Stimulated activated effector memory CD8-positive, alpha-beta T cell treated with anti-CD3 and anti-CD28 coated beads, Interleukin-12 subunit alpha, Interleukin-12 subunit beta, amount 100 ng/mL, for 72 hours (primary cell): ENCODE results near the gene NEMF.
"Not testable (repeated sequence)": the region's sequence is repeated elsewhere in the genome, so short reads cannot be mapped to it uniquely, and the experiment has no call there.

Experiments used
- ATAC-seq: fragments of 150-1000 bp; cut with Tn5 transposase; 2 replicates; pipeline ENCODE4 v1.10.0; 2021
- DNase-seq, 2 donors: peaks; one replicate each; pipeline ENCODE4 v3.0.0; 2021 to 2022; ENCODE audit warnings: low spot score in 2 of 2
- H3K27ac Mint-ChIP-seq: one replicate; pipeline ENCODE4 v1.8.0; 2022; ENCODE audit warnings: mild to moderate bottlenecking, mixed read lengths
- H3K36me3 Mint-ChIP-seq: one replicate; pipeline ENCODE4 v1.8.0; 2022; ENCODE audit warnings: mild to moderate bottlenecking, mixed read lengths
- H3K4me1 Mint-ChIP-seq: one replicate; pipeline ENCODE4 v1.8.0; 2022; ENCODE audit warnings: mixed read lengths
- H3K4me3 Mint-ChIP-seq: one replicate; pipeline ENCODE4 v1.8.0; 2022; ENCODE audit warnings: mild to moderate bottlenecking, mixed read lengths
- H3K9me3 Mint-ChIP-seq: one replicate; pipeline ENCODE4 v1.8.0; 2022; ENCODE audit warnings: mixed read lengths

Gene NEMF

DNA sequence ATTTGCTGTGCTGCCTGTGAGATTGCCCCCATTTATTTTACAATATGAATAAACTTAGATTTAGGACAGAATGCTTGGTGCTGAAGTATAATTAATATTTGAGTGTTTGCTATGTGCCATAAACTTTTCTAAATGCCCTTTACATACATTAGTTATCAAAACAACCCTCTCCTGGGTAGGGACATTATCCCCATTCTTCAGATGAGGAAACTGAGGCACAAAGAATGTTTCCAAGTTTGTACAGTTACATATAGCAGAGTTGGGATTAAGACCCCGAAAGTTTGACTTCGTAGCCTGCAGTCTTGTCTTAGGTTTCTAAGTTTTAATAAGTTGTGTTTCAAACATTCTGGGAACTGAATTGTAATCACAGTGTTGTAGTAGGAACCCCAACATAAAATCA is 66.3 kb downstream of the NEMF start:
- Mint-ChIP-seq H3K27ac (no peak overlapping the region), H3K4me3 (no peak overlapping the region), H3K9me3 (no peaks in the 10 kb centered on the region), H3K36me3 (peaks cover 100% of the 10 kb centered on the region), H3K4me1 (no peaks in the 10 kb centered on the region)
- no peak for DNase-seq
- no peak for ATAC-seq

GRCh38 chr14:49783394-49784014 is 69.1 kb downstream of the NEMF start:
- Mint-ChIP-seq H3K27ac (no peak overlapping the region), H3K36me3 (peaks cover 100% of the 10 kb centered on the region), H3K9me3 (no peaks in the 10 kb centered on the region), H3K4me3 (no peak overlapping the region), H3K4me1 (no peaks in the 10 kb centered on the region)
- DNase-seq: no peak
- ATAC-seq: no peak

DNA sequence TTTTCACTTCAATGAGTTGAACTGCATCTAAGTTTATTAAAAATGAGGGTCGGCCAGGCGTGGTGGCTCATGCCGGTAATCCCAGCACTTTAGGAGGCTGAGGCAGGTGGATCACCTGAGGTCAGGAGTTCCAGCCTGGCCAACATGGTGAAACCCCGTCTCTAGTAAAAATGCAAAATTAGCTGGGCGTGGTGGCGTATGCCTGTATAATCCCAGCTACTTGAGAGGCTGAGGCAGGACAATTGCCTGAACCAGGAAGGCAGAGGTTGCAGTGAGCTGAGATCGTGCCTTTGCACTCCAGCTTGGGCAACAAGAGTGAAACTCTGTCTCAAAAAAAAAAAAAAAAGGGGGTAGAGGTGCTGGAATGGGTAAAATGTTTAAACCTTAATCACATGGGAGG is 71.5 kb downstream of the NEMF start:
- not testable (repeated sequence) for ATAC-seq, DNase-seq, H3K4me3 Mint-ChIP-seq, H3K4me1 Mint-ChIP-seq, H3K9me3 Mint-ChIP-seq
- peak overlapping the region; percentile 58 for H3K27ac Mint-ChIP-seq
- H3K36me3 Mint-ChIP-seq: peaks cover 100% of the 10 kb centered on the region

DNA sequence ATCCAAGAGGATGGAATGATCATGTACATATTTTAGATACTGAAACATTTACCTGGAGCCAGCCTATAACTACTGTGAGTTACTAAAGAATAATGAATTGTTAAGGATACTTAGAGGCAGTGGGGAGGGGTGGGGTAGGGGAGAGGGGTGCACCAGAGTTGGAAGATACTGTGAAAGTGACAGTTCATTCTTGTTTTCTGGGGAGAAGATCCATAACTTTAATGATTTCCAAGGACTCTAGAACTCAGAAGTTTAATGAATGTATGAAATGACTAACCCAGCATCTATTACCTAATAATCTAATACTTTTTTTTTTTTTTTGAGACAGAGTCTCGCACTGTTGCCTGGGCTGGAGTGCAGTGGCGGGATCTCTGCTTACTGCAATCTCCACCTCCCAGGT is 74.2 kb downstream of the NEMF start:
- H3K36me3 Mint-ChIP-seq: peaks cover 100% of the 10 kb centered on the region
- H3K27ac Mint-ChIP-seq: no peak overlapping the region
- H3K4me3 Mint-ChIP-seq: no peak overlapping the region
- DNase-seq (no peak), ATAC-seq (no peak)
- no peaks in the 10 kb centered on the region for H3K9me3 Mint-ChIP-seq
- H3K4me1 Mint-ChIP-seq: no peaks in the 10 kb centered on the region

DNA sequence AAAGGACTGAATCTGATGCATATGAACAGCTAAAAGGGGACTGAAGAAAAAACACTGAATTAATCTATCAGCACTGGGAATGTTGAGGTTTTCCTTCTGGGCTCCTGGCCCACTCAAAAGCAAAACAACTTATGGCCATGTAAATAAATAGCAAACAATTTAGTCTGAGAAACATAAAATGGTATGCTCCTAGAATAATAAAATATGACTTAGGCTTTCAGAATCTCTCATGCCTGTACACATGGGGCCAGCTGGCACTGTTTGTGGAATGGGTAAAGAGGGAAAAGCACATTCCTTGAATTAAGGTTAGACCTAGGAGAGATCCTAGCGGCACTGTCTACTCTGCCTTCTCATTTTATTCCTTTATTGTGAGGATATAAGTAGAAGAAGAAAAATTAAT is 78.5 kb downstream of the NEMF start:
- Mint-ChIP-seq H3K4me3 (no peak overlapping the region), H3K9me3 (no peaks in the 10 kb centered on the region), H3K27ac (no peak overlapping the region), H3K4me1 (peaks cover 16% of the 10 kb centered on the region), H3K36me3 (peaks cover 82% of the 10 kb centered on the region)
- ATAC-seq (no peak), DNase-seq (no peak)

DNA sequence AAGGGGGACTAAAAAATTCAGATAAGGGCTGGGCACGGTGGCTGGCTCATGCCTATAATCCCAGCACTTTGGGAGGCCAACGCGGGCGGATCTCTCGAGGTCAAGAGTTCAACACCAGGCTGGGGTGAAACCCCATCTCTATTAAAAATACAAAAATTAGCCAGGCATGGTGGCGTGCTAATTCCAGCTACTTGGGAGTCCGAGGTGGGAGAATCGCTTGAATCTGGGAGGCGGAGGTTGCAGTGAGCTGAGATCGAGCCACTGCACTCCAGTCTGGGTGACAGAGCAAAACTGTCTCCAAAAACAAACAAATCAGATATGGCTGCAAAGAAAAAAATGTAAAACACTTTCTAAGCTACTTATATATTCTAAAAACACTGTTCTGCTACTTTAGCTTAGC is 80.9 kb downstream of the NEMF start:
- not testable (repeated sequence) for H3K4me3 Mint-ChIP-seq, H3K27ac Mint-ChIP-seq, H3K9me3 Mint-ChIP-seq, ATAC-seq, DNase-seq
- Mint-ChIP-seq H3K4me1 (peaks cover 29% of the 10 kb centered on the region), H3K36me3 (peaks cover 77% of the 10 kb centered on the region)

DNA sequence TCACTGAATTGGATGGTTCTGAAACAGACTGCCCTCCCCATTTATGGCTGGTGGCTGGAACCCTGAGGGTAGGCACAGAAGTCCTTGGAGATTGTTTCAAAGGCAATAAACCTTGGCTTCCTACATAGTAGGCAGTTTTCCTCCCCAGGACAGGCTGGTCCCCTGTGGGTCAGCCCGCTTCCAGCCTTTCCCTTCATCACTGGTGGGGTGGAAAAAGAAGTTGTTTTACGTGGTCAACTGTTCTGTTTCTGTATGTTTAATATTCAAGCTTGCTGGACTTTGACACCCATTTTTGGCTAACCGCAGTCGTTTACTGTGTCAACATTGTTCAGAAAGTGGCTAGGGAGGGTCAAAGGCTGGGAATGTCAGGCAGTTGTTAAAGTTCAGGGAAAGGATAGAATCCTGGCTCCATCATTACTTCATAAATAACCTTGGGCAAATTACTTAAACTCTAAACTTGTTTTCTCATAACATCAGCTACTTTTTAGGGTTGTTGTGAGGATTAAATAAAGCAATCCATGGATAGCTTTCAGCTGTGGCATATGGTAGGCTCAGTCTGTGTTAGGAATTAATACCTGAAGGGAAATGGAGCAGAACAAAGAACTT is 82.3 kb downstream of the NEMF start:
- peaks cover 30% of the 10 kb centered on the region for H3K4me1 Mint-ChIP-seq
- peak overlapping the region; percentile 90 for H3K4me3 Mint-ChIP-seq
- H3K9me3 Mint-ChIP-seq: no peaks in the 10 kb centered on the region
- H3K36me3 Mint-ChIP-seq: peaks cover 63% of the 10 kb centered on the region
- ATAC-seq: no peak
- H3K27ac Mint-ChIP-seq: no peak overlapping the region
- no peak for DNase-seq

- Mint-ChIP-seq H3K4me1 (peaks cover 30% of the 10 kb centered on the region), H3K9me3 (no peaks in the 10 kb centered on the region), H3K4me3 (peak overlapping the region; percentile 90), H3K27ac (peak overlapping the region; percentile 98), H3K36me3 (peaks cover 57% of the 10 kb centered on the region)
- no peak for ATAC-seq
- no peak for DNase-seq
Measured at GRCh38 chr14:49769581-49770211, 82.9 kb downstream of the NEMF start.

DNA sequence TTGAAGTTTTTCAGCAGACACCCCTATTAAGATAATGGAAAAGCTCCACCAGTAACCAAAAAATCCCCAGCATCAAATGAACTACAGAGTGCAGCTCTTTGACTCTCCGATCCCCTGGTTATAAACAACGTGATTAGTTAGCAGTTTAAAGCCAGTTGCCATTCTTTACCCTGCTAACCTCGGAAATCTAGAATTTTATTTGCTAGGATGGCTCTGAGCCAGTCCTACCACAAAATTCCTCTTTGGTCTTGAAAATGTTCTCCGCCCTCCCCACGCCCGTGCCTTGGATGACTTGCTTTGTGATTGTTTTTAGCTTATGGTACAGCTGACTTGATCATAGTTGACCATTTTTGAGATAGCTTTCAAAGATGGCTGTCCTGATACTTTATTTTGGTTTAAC is 83.4 kb downstream of the NEMF start:
- Mint-ChIP-seq H3K36me3 (peaks cover 52% of the 10 kb centered on the region), H3K4me3 (peak overlapping the region; percentile 90), H3K27ac (peak overlapping the region; percentile 98), H3K9me3 (no peaks in the 10 kb centered on the region), H3K4me1 (peaks cover 30% of the 10 kb centered on the region)
- DNase-seq: no peak
- no peak for ATAC-seq

- Mint-ChIP-seq H3K36me3 (peaks cover 45% of the 10 kb centered on the region), H3K9me3 (no peaks in the 10 kb centered on the region), H3K27ac (peak overlapping the region; percentile 98), H3K4me1 (peaks cover 30% of the 10 kb centered on the region), H3K4me3 (peak overlapping the region; percentile 90)
- ATAC-seq: peak; percentile 76
- DNase-seq: peak; percentile 53 to 84
Measured at GRCh38 chr14:49768301-49769121, 84.1 kb downstream of the NEMF start.

- Mint-ChIP-seq H3K36me3 (peaks cover 39% of the 10 kb centered on the region), H3K4me3 (peak within 1 kb of the TSS; percentile 90), H3K4me1 (peaks cover 30% of the 10 kb centered on the region), H3K27ac (peak within 1 kb of the TSS; percentile 98), H3K9me3 (no peaks in the 10 kb centered on the region)
- DNase-seq (peak; percentile 85 to 92), ATAC-seq (peak; percentile 93)
Measured at GRCh38 chr14:49767571-49768300, 84.9 kb downstream of the NEMF start, which contains the start of gene KLHDC2. TSS of gene KLHDC2 (plus strand) at chr14:49768153. CDS start at chr14:49768469, 316 bp downstream.

DNA sequence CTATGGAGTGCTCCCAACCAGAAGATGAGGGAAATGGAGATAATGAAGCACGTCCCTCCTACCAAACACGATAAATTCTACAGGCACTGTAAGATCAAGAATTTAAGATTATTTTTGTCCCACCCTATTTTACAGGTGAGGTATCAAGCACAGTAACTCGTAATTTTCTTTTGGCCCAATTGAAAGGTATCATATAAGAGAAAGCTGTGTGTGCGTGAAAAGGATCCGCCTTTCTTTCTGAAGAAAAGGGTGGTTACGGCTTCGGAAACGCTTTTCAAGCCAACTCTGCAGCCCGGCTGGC is 85.4 kb downstream of the NEMF start:
- ATAC-seq: no peak
- no peak for DNase-seq
- peaks cover 34% of the 10 kb centered on the region for H3K36me3 Mint-ChIP-seq
- H3K4me3 Mint-ChIP-seq: peak overlapping the region; percentile 90
- H3K27ac Mint-ChIP-seq: peak overlapping the region; percentile 98
- H3K9me3 Mint-ChIP-seq: no peaks in the 10 kb centered on the region
- H3K4me1 Mint-ChIP-seq: peaks cover 30% of the 10 kb centered on the region

DNA sequence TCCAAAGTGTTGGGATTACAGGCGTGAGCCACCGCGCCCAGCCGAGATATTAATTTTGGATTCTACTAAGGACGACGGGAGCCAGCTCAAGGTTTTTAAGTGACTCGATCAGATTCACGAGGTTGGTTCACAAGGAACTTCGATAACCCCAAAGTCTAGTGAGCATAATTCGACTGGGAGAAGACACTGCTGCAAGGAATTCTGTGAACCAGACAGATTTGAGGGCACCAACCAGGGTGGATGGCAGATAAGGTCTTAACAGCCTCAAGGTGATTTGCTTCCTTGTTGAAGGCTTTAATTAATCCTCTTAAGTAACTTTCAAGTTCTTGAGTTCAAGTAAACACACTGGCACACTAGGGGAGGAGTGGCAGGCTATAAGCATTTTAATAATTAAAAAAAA is 85.7 kb downstream of the NEMF start:
- ATAC-seq (no peak), DNase-seq (no peak)
- peak overlapping the region; percentile 98 for H3K27ac Mint-ChIP-seq
- peaks cover 30% of the 10 kb centered on the region for H3K4me1 Mint-ChIP-seq
- no peaks in the 10 kb centered on the region for H3K9me3 Mint-ChIP-seq
- peak overlapping the region; percentile 90 for H3K4me3 Mint-ChIP-seq
- H3K36me3 Mint-ChIP-seq: peaks cover 30% of the 10 kb centered on the region

GRCh38 chr14:49761839-49762551 is 90.6 kb downstream of the NEMF start:
- no peak overlapping the region for H3K4me3 Mint-ChIP-seq
- no peak for DNase-seq
- no peaks in the 10 kb centered on the region for H3K9me3 Mint-ChIP-seq
- no peaks in the 10 kb centered on the region for H3K36me3 Mint-ChIP-seq
- H3K4me1 Mint-ChIP-seq: peaks cover 4% of the 10 kb centered on the region
- no peak for ATAC-seq
- no peak overlapping the region for H3K27ac Mint-ChIP-seq
